Esophagus muscularis mucosa (tissue), 4 donors: ENCODE results near the gene SPAG7. TPM values are rescaled to one million over a fixed set of nuclear protein-coding genes. Genes with fewer than 3 reads are reported as not detected.

Experiments
- DNase-seq: peaks from one replicate; pipeline ENCODE4 v3.0.0-alpha.2; 2017; ENCODE audit errors: extremely low spot score
- H3K27ac ChIP-seq, 4 donors: fragments of 200-600 bp; sonication (generic); replicated peaks in 1 of 4; 1 replicate in 3 of 4; 2 replicates in 1 of 4; pipeline ENCODE4 v1.5.1; 2016 to 2019; ENCODE audit warnings: mild to moderate bottlenecking in 1 of 4
- H3K27me3 ChIP-seq, 4 donors: fragments of 200-600 bp; sonication (generic); one replicate each; pipeline versions ENCODE4 v1.5.1 to v1.6.0; 2016 to 2019
- H3K36me3 ChIP-seq, 4 donors: fragments of 200-600 bp; sonication (generic); one replicate each; pipeline ENCODE4 v1.5.1; 2016 to 2019
- H3K4me1 ChIP-seq, 4 donors: fragments of 200-600 bp; sonication (generic); one replicate each; pipeline ENCODE4 v1.5.1; 2016 to 2019
- H3K4me3 ChIP-seq, 4 donors: fragments of 200-600 bp; sonication (generic); 1 replicate in 2 of 4; 2 replicates in 2 of 4; pipeline ENCODE4 v1.5.1; 2016 to 2019; ENCODE audit warnings: mild to moderate bottlenecking in 4 of 4, moderate library complexity in 1 of 4
- H3K9me3 ChIP-seq, 4 donors: fragments of 200-600 bp; sonication (generic); 1 replicate in 3 of 4; 2 replicates in 1 of 4; pipeline ENCODE4 v1.5.1; 2016 to 2019
- EP300 ChIP-seq: sonication (generic); formaldehyde crosslinking; IDR thresholded peaks from one replicate; pipeline ENCODE4 v1.6.1; 2017; ENCODE audit warnings: antibody characterized with exemption
- POLR2A ChIP-seq: fragments of 450-650 bp; IDR thresholded peaks from one replicate; pipeline ENCODE4 v1.6.1; 2017; ENCODE audit warnings: antibody characterized with exemption, moderate library complexity, mild to moderate bottlenecking, low read depth
- POLR2AphosphoS5 ChIP-seq, 2 donors: sonication (generic); formaldehyde crosslinking; IDR thresholded peaks; one replicate each; pipeline ENCODE4 v1.6.1; 2017; ENCODE audit warnings: antibody characterized with exemption in 2 of 2
- WGBS: methylation state at CpG from one replicate; pipeline ENCODE4 v1.1.5; 2018; 5-methylcytosine and 5-hydroxymethylcytosine counted together
- intact Hi-C: fragments of 100-400 bp; cut with DNase I; formaldehyde crosslinking; loops from one replicate; pipeline ENCODE4 v1.15.1; 2023
- total RNA-seq, 4 donors: library from RNA; depleted of rRNA; stranded (reverse); fragments of >200 nt; gene quantifications; one replicate each; pipeline versions ENCODE4 v1.1.0 to v1.2.1, GENCODE V29; 2016
- TF ChIP-seq, protein P1 (sequence below), 3 experiments: fragments of 200-600 bp in 2 of 3; fragments of 450-650 bp in 1 of 3; sonication (generic) in 2 of 3; IDR thresholded peaks; one replicate each; pipeline ENCODE4 v1.5.1; 2017 to 2019; ENCODE audit warnings: antibody characterized with exemption in 3 of 3, mild to moderate bottlenecking in 2 of 3, moderate library complexity in 1 of 3

SPAG7 gene
- total RNA-seq = 10 to 100 TPM; 45.5 to 74.7 (median 63.6) TPM

DNA sequence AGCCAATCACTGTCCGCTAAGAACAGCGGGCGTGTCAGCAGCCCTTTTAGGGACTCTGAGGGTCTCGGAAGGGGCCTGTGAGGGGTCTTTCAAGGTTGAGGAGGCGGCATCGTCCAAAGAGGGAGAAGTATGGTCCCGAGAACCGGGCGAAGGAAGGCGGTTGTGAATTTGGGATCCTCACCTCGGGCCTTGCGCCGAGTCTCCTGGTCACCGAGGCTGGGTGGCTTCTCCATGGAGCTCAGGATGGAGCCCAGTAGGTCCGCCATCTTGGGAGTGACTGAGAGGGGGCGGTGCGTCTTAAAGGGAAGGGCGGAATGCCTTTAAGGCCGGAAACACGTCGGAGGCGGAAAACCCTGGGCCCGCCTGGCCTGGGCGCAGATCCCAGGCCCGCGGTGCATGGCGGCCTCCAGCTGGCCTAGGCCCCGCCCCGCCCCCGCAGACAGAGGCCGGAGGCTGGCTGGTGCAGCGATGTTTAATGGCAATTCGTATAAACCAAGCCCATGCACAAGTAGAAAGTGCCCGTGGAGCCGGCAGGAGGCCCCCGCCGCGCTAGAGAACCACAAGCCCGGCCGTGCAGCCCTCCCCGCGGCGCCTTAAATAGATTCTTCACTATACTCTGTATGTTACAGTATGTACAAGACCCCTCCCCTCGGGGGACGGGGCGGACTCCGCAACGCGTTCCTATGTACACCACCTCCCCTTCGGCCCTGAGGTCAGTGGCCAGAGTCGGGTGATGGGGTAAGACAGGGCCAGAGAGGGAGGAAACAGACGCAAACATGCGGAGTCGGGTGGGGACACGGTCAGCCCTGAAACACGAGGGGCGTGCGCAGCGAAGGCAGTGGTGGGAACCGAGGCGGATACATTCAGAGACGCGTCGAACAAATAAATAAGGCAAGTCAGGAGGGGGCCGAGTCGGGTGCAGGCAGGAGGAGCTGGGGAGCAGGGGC lies at the start of gene SPAG7:
TSS of gene SPAG7 (minus strand) at position 279 of the 947 bp plus-strand sequence. CDS start at position 266, 13 bp downstream.
- DNase-seq = peak; percentile 99
- H3K4me3 ChIP-seq = peak within 1 kb of the TSS; percentile 76 to 86 (median 78)
- intact Hi-C loops = loop anchor here (2.0 kb wide), 1 partner anchor 19 kb away; the partner anchor contains the start of gene PFN1
- TF ChIP-seq, protein P1, sequence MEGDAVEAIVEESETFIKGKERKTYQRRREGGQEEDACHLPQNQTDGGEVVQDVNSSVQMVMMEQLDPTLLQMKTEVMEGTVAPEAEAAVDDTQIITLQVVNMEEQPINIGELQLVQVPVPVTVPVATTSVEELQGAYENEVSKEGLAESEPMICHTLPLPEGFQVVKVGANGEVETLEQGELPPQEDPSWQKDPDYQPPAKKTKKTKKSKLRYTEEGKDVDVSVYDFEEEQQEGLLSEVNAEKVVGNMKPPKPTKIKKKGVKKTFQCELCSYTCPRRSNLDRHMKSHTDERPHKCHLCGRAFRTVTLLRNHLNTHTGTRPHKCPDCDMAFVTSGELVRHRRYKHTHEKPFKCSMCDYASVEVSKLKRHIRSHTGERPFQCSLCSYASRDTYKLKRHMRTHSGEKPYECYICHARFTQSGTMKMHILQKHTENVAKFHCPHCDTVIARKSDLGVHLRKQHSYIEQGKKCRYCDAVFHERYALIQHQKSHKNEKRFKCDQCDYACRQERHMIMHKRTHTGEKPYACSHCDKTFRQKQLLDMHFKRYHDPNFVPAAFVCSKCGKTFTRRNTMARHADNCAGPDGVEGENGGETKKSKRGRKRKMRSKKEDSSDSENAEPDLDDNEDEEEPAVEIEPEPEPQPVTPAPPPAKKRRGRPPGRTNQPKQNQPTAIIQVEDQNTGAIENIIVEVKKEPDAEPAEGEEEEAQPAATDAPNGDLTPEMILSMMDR (IDR thresholded peaks at IDR 0.05) = peak in 1 of 3 experiments; percentile 22
- TF ChIP-seq EP300 = no peak
- TF ChIP-seq POLR2A = peak; percentile 70
- TF ChIP-seq POLR2AphosphoS5 (IDR thresholded peaks at IDR 0.05) = peak; percentile 91 to 93
- H3K4me1 ChIP-seq = peaks cover 38 to 52% (median 44%) of the 10 kb centered on the region in 4 donors
- H3K36me3 ChIP-seq = peaks cover 14 to 47% (median 31%) of the 10 kb centered on the region in 4 donors
- H3K27ac ChIP-seq = peak within 1 kb of the TSS; percentile 91 to 97 (median 95)
- no peaks in the 10 kb centered on the region for H3K9me3 ChIP-seq
- H3K27me3 ChIP-seq = no peaks in the 10 kb centered on the region
- WGBS = 1% methylated on average over 38 of the region's 66 CpGs

DNA sequence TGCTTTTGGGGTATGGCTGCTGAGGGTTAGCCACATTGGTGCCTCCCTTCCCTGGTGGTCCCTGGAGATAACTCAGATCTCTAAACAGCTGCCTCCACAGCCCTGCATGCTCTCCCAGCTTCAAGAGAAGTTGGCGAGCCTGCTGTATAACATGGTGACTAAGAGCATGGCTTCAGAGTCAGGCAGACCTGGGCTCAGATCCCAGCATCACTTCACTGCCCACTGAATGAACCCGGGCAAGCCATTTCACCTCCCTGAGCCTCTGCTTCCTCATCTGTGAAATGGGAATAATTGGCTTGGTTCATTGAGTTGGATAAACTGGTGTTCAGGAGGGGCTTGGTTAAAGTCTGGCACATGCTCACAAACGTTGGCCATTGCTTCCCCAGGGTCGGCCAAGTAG lies 46.7 kb upstream of the SPAG7 start:
- Histone ChIP-seq H3K27me3 (no peaks in the 10 kb centered on the region), H3K9me3 (no peaks in the 10 kb centered on the region), H3K4me3 (no peak overlapping the region), H3K4me1 (no peaks in the 10 kb centered on the region), H3K27ac (no peak overlapping the region), H3K36me3 (peaks cover 79 to 100% (median 98%) of the 10 kb centered on the region in 4 donors)
- DNase-seq = no peak
- intact Hi-C loops = no loop called here
- TF ChIP-seq POLR2A = no peak
- TF ChIP-seq EP300 = no peak
- TF ChIP-seq POLR2AphosphoS5 (IDR thresholded peaks at IDR 0.05) = no peak
- TF ChIP-seq, protein P1 (IDR thresholded peaks at IDR 0.05) = no peak
- WGBS = 90% methylated on average over 4 of the region's 4 CpGs

DNA sequence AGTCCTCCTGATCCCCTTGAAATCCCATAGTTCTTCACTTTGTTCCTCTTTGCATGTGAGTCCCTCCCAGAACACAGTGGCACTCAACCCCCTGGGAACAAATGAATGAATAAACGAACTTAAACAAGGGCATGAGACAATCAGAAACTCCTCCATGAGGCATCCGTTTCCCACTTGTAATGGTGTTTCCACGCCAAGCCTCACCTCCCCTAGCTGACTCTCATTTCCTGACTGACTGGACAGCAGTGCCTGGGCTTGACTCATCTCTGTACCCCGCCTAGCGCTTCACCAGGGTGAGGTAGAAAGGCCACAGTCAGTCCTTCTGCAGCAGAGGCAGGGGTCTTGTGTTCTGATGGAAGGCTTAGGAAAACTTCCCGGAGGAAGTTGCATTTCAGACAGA lies 44.3 kb upstream of the SPAG7 start:
- H3K36me3 ChIP-seq = peaks cover 86 to 100% (median 98%) of the 10 kb centered on the region in 4 donors
- no peak for DNase-seq
- no peak overlapping the region for H3K4me3 ChIP-seq
- TF ChIP-seq, protein P1 (IDR thresholded peaks at IDR 0.05) = no peak
- no peak for TF ChIP-seq POLR2A
- TF ChIP-seq EP300 = no peak
- no peak for TF ChIP-seq POLR2AphosphoS5 (IDR thresholded peaks at IDR 0.05)
- H3K4me1 ChIP-seq = no peaks in the 10 kb centered on the region
- intact Hi-C loops = no loop called here
- H3K9me3 ChIP-seq = no peaks in the 10 kb centered on the region
- no peaks in the 10 kb centered on the region for H3K27me3 ChIP-seq
- H3K27ac ChIP-seq = no peak overlapping the region
- WGBS = 83% methylated on average over 6 of the region's 6 CpGs

GRCh38 chr17:5003214-5003867 lies 35.7 kb upstream of the SPAG7 start:
- H3K4me1 ChIP-seq = peaks cover 25 to 30% (median 26%) of the 10 kb centered on the region in 4 donors
- TF ChIP-seq EP300 (no peak), POLR2A (no peak), POLR2AphosphoS5 (IDR thresholded peaks at IDR 0.05) (no peak)
- TF ChIP-seq, protein P1 (IDR thresholded peaks at IDR 0.05) = no peak
- H3K4me3 ChIP-seq = no peak overlapping the region
- intact Hi-C loops = no loop called here
- H3K27me3 ChIP-seq = no peaks in the 10 kb centered on the region
- no peak for DNase-seq
- WGBS = 91% methylated on average over 18 of the region's 18 CpGs
- H3K27ac ChIP-seq = no peak overlapping the region
- no peaks in the 10 kb centered on the region for H3K9me3 ChIP-seq
- H3K36me3 ChIP-seq = peaks cover 74 to 78% (median 75%) of the 10 kb centered on the region in 4 donors
